Medulla oblongata (tissue), 1 donor: ENCODE data around the gene MAML3.

Experiments used
- DNase-seq: peaks from one replicate; pipeline ENCODE4 v3.0.0-alpha.2; 2015; ENCODE audit errors: extremely low spot score

The MAML3 gene

GRCh38 chr4:139686988-139687387 is 467.0 kb downstream of the MAML3 start:
- no peak for DNase-seq

GRCh38 chr4:139686130-139686529 is 467.9 kb downstream of the MAML3 start:
- DNase-seq, result no peak

GRCh38 chr4:139685180-139685579 is 468.8 kb downstream of the MAML3 start:
- DNase-seq, result no peak

- no peak for DNase-seq
Observed at GRCh38 chr4:139684351-139684750, 469.6 kb downstream of the MAML3 start.

- no peak for DNase-seq
Observed at GRCh38 chr4:139682741-139683151, 471.2 kb downstream of the MAML3 start.

- no peak for DNase-seq
Observed at GRCh38 chr4:139682309-139682708, 471.7 kb downstream of the MAML3 start.

- no peak for DNase-seq
Observed at GRCh38 chr4:139676913-139677585, 476.9 kb downstream of the MAML3 start.

- no peak for DNase-seq
Observed at GRCh38 chr4:139676365-139676764, 477.6 kb downstream of the MAML3 start.

GRCh38 chr4:139675651-139676050 is 478.3 kb downstream of the MAML3 start:
- no peak for DNase-seq

GRCh38 chr4:139674875-139675550 is 479.0 kb downstream of the MAML3 start:
- peak; percentile 83 for DNase-seq

- DNase-seq, result no peak
Observed at GRCh38 chr4:139672732-139673131, 481.3 kb downstream of the MAML3 start.

GRCh38 chr4:139672215-139672614 is 481.8 kb downstream of the MAML3 start:
- no peak for DNase-seq

- DNase-seq, result no peak
Observed at GRCh38 chr4:139670775-139671174, 483.2 kb downstream of the MAML3 start.

GRCh38 chr4:139669890-139670289 is 484.1 kb downstream of the MAML3 start:
- DNase-seq, result no peak

GRCh38 chr4:139669335-139669734 is 484.6 kb downstream of the MAML3 start:
- DNase-seq, result no peak

GRCh38 chr4:139668658-139669201 is 485.3 kb downstream of the MAML3 start:
- no peak for DNase-seq

GRCh38 chr4:139668036-139668435 is 485.9 kb downstream of the MAML3 start:
- no peak for DNase-seq
